Liver (tissue), 9 donors: Measurements from ENCODE around the gene NEUROG1. TPM values are rescaled to one million over a fixed set of nuclear protein-coding genes. Genes with fewer than 3 reads are reported as not detected.

Experiments
- DNase-seq: peaks from one replicate; pipeline ENCODE4 v3.0.0-alpha.2; 2017; ENCODE audit warnings: low spot score
- H3K27ac ChIP-seq, 2 donors: one replicate each; pipeline ENCODE4 v1.7.0; 2013; ENCODE audit warnings: inconsistent platforms in 2 of 2, low read length in 2 of 2, control low read depth in 1 of 2, low read depth in 1 of 2, mild to moderate bottlenecking in 1 of 2
- H3K27me3 ChIP-seq, 4 donors: one replicate each; pipeline versions ENCODE4 v1.6.1 to v1.7.0; 2013; ENCODE audit warnings: low read length in 3 of 4, inconsistent platforms in 1 of 4, mild to moderate bottlenecking in 1 of 4, moderate library complexity in 1 of 4; ENCODE audit not compliant: control insufficient read depth in 4 of 4, insufficient read depth in 4 of 4
- H3K36me3 ChIP-seq, 4 donors: one replicate each; pipeline versions ENCODE4 v1.6.1 to v1.7.0; 2013; ENCODE audit warnings: low read length in 3 of 4, mild to moderate bottlenecking in 3 of 4, low read depth in 1 of 4, moderate library complexity in 1 of 4; ENCODE audit not compliant: control insufficient read depth in 4 of 4, insufficient read depth in 3 of 4
- H3K4me1 ChIP-seq, 4 donors: one replicate each; pipeline versions ENCODE4 v1.6.1 to v1.7.0; 2013; ENCODE audit warnings: low read length in 3 of 4, mild to moderate bottlenecking in 3 of 4, moderate library complexity in 1 of 4; ENCODE audit not compliant: control insufficient read depth in 4 of 4, insufficient read depth in 4 of 4
- H3K4me3 ChIP-seq, 3 donors: one replicate each; pipeline versions ENCODE4 v1.6.1 to v1.7.0; 2013; ENCODE audit warnings: low read length in 3 of 3, control low read depth in 1 of 3, low read depth in 1 of 3, mild to moderate bottlenecking in 1 of 3
- H3K9ac ChIP-seq, 2 donors: one replicate each; pipeline ENCODE4 v1.7.0; 2013; ENCODE audit warnings: low read length in 2 of 2, mild to moderate bottlenecking in 2 of 2, moderate library complexity in 2 of 2, control low read depth in 1 of 2, low read depth in 1 of 2
- H3K9me3 ChIP-seq, 4 donors: one replicate each; pipeline versions ENCODE4 v1.6.1 to v1.7.0; 2013; ENCODE audit warnings: low read length in 3 of 4; ENCODE audit not compliant: control insufficient read depth in 4 of 4
- ATF3 ChIP-seq: IDR thresholded peaks from 2 replicates; pipeline ENCODE4 v1.6.1; 2016; ENCODE audit warnings: antibody characterized with exemption
- CTCF ChIP-seq: fragments of 150-350 bp; IDR thresholded peaks from 2 replicates; pipeline ENCODE4 v1.5.1; 2017; ENCODE audit warnings: improper control_type of control experiment, low read depth, low read length; ENCODE audit not compliant: missing input control
- EGR1 ChIP-seq, 2 donors: IDR thresholded peaks; 2 replicates each; pipeline ENCODE4 v1.6.1; 2016 to 2018; ENCODE audit warnings: antibody characterized with exemption in 2 of 2, low read depth in 2 of 2
- FOXA1 ChIP-seq: IDR thresholded peaks from 2 replicates; pipeline ENCODE4 v1.6.1; 2016; ENCODE audit warnings: antibody characterized with exemption
- FOXA2 ChIP-seq: IDR thresholded peaks from 2 replicates; pipeline ENCODE4 v1.6.1; 2016; ENCODE audit warnings: antibody characterized with exemption
- GABPA ChIP-seq, 2 donors: IDR thresholded peaks in 1 of 2; conservative IDR thresholded peaks in 1 of 2; 2 replicates each; pipeline ENCODE4 v1.6.1; 2016; ENCODE audit warnings: antibody characterized with exemption in 2 of 2, mild to moderate bottlenecking in 1 of 2, moderate library complexity in 1 of 2
- HNF4A ChIP-seq, 2 donors: conservative IDR thresholded peaks; 2 replicates each; pipeline ENCODE4 v1.6.1; 2016; ENCODE audit warnings: antibody characterized with exemption in 2 of 2, mild to moderate bottlenecking in 2 of 2
- HNF4G ChIP-seq: IDR thresholded peaks from 2 replicates; pipeline ENCODE4 v1.6.1; 2016; ENCODE audit warnings: antibody characterized with exemption
- JUND ChIP-seq, 2 donors: IDR thresholded peaks; 2 replicates each; pipeline ENCODE4 v1.6.1; 2016; ENCODE audit warnings: antibody characterized with exemption in 2 of 2
- MAX ChIP-seq: IDR thresholded peaks from 2 replicates; pipeline ENCODE4 v1.6.1; 2016; ENCODE audit warnings: antibody characterized with exemption
- NR2F2 ChIP-seq: IDR thresholded peaks from 2 replicates; pipeline ENCODE4 v1.6.1; 2016; ENCODE audit warnings: antibody characterized with exemption
- RAD21 ChIP-seq, 2 donors: IDR thresholded peaks; 2 replicates each; pipeline ENCODE4 v1.6.1; 2016; ENCODE audit warnings: antibody characterized with exemption in 2 of 2, mild to moderate bottlenecking in 2 of 2
- REST ChIP-seq: IDR thresholded peaks from 2 replicates; pipeline ENCODE4 v1.6.1; 2016; ENCODE audit warnings: antibody characterized with exemption, mild to moderate bottlenecking
- RXRA ChIP-seq, 2 donors: IDR thresholded peaks; 2 replicates each; pipeline ENCODE4 v1.6.1; 2017 to 2018; ENCODE audit warnings: antibody characterized with exemption in 2 of 2, mild to moderate bottlenecking in 1 of 2
- SP1 ChIP-seq: IDR thresholded peaks from 2 replicates; pipeline ENCODE4 v1.6.1; 2018; ENCODE audit warnings: antibody characterized with exemption, mild to moderate bottlenecking
- TAF1 ChIP-seq: conservative IDR thresholded peaks from 2 replicates; pipeline ENCODE4 v1.6.1; 2016; ENCODE audit warnings: antibody characterized with exemption, mild to moderate bottlenecking
- YY1 ChIP-seq: IDR thresholded peaks from 2 replicates; pipeline ENCODE4 v1.6.1; 2016; ENCODE audit warnings: antibody characterized with exemption, mild to moderate bottlenecking
- ZBTB33 ChIP-seq: IDR thresholded peaks from 2 replicates; pipeline ENCODE4 v1.6.1; 2016; ENCODE audit warnings: antibody characterized with exemption
- WGBS: extraction: QIAGEN DNeasy Blood & Tissue Kit; methylation state at CpG from one replicate; pipeline ENCODE4 v1.1.7; 2013; 5-methylcytosine and 5-hydroxymethylcytosine counted together
- polyA plus RNA-seq, 2 donors: library from polyadenylated mRNA; stranded (reverse) in 1 of 2; unstranded in 1 of 2; fragments of 200-250 nt in 1 of 2; fragments of >200 nt in 1 of 2; fragmentation: Nextera tagmentation in 1 of 2; extraction: Ambion mirVana in 1 of 2; gene quantifications; one replicate each; pipeline versions ENCODE4 v1.2.1 to v1.2.3, GENCODE V29; 2013 to 2015
- total RNA-seq, 2 donors: library from RNA; depleted of rRNA; stranded (reverse); fragments of >200 nt; gene quantifications; one replicate each; pipeline ENCODE4 v1.2.3, GENCODE V29; 2014
- donor health status: healthy.
- donor health status: healthy.
- donor health status: healthy.
- donor health status: healthy.
- donor health status: healthy.

NEUROG1 gene
- total and polyA plus RNA-seq, 4 donors: not detected

DNA sequence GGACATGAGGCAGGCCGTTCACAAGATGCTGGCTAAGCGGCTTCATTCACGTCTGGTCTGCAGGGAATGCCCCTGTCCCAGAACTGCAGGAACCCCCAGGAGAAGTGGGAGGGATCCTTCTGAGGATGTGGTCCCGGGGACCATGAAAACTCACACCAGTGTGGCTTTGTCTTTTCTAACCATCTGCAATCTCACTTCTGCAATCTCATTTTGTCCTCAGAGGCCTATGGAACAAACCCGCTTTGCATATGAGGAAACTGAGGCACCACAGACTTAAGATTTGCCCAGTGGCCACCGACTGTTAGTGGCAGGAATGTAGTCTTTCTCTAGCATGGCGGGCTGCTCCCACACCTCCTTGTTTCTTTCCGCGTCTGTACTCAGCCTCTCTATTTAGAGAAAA is 36.1 kb upstream of the NEUROG1 start:
- H3K27ac ChIP-seq: no peak overlapping the region
- H3K27me3 ChIP-seq: peaks cover 0 to 2% (median 0%) of the 10 kb centered on the region in 4 donors
- no peaks in the 10 kb centered on the region for H3K9me3 ChIP-seq
- no peak overlapping the region for H3K9ac ChIP-seq
- DNase-seq: no peak
- no peaks in the 10 kb centered on the region for H3K4me1 ChIP-seq
- no peak overlapping the region for H3K4me3 ChIP-seq
- TF ChIP-seq TAF1: no peak
- no peak for TF ChIP-seq HNF4A (conservative IDR thresholded peaks at IDR 0.05)
- TF ChIP-seq EGR1 (IDR thresholded peaks at IDR 0.05; ENCODE audit: low read depth in 2 of 2): no peak
- TF ChIP-seq HNF4G: no peak
- TF ChIP-seq ATF3: no peak
- TF ChIP-seq MAX: no peak
- no peak for TF ChIP-seq ZBTB33
- no peak for TF ChIP-seq FOXA1
- TF ChIP-seq SP1: no peak
- TF ChIP-seq REST: no peak
- TF ChIP-seq RXRA (IDR thresholded peaks at IDR 0.05): no peak
- TF ChIP-seq RAD21 (IDR thresholded peaks at IDR 0.05): no peak
- no peak for TF ChIP-seq FOXA2
- no peak for TF ChIP-seq CTCF
- TF ChIP-seq NR2F2: no peak
- TF ChIP-seq YY1: no peak
- TF ChIP-seq JUND (IDR thresholded peaks at IDR 0.05): no peak
- TF ChIP-seq GABPA (IDR thresholded peaks at IDR 0.05 in 1 of 2, conservative IDR thresholded peaks at IDR 0.05 in 1 of 2): no peak
- 77% methylated on average over 9 of the region's 9 CpGs for WGBS
- no peaks in the 10 kb centered on the region for H3K36me3 ChIP-seq
